Fibroblast of pulmonary artery (primary cell): ENCODE results near the gene HTRA3.

Experiments used
- DNase-seq: peaks from one replicate; pipeline ENCODE4 v3.0.0-alpha.2; 2010; ENCODE audit warnings: low read depth
- H3K4me3 ChIP-seq: replicated peaks from 2 replicates; pipeline ENCODE4 v1.5.1; 2011; ENCODE audit warnings: low read depth, mild to moderate bottlenecking, control low read depth, low read length, moderate library complexity
- CTCF ChIP-seq: IDR thresholded peaks from 2 replicates; pipeline ENCODE4 v1.5.1; 2011; ENCODE audit warnings: mild to moderate bottlenecking, control low read depth, low read length, inconsistent platforms; ENCODE audit errors: missing control alignments

The HTRA3 gene

GRCh38 chr4:8283161-8283560 is 13.6 kb downstream of the HTRA3 start:
- TF ChIP-seq CTCF: no peak
- H3K4me3 ChIP-seq: no peak overlapping the region
- DNase-seq: no peak

GRCh38 chr4:8283631-8284121 is 14.1 kb downstream of the HTRA3 start:
- no peak for TF ChIP-seq CTCF
- no peak for DNase-seq
- H3K4me3 ChIP-seq: no peak overlapping the region

- no peak for DNase-seq
- TF ChIP-seq CTCF: no peak
- H3K4me3 ChIP-seq: no peak overlapping the region
These were observed 14.8 kb downstream of the HTRA3 start for GRCh38 chr4:8284391-8284790.

GRCh38 chr4:8285143-8285975 is 15.8 kb downstream of the HTRA3 start:
- H3K4me3 ChIP-seq: no peak overlapping the region
- DNase-seq: no peak
- no peak for TF ChIP-seq CTCF

- no peak for TF ChIP-seq CTCF
- no peak for DNase-seq
- no peak overlapping the region for H3K4me3 ChIP-seq
These were observed 16.6 kb downstream of the HTRA3 start for GRCh38 chr4:8285976-8286718.

- DNase-seq: no peak
- no peak for TF ChIP-seq CTCF
- H3K4me3 ChIP-seq: no peak overlapping the region
These were observed 17.3 kb downstream of the HTRA3 start for GRCh38 chr4:8286719-8287342.
